ENCODE data around the gene MIF. TPM values are rescaled to one million over a fixed set of nuclear protein-coding genes. Genes with fewer than 3 reads are reported as not detected.
A peak's percentile ranks its signal among the peaks of the same experiment; 100 is the strongest.

The MIF gene
- total and polyA plus RNA-seq, 4 experiments from 2014 or later = 208 to 1,346 (median 686) TPM

DNA sequence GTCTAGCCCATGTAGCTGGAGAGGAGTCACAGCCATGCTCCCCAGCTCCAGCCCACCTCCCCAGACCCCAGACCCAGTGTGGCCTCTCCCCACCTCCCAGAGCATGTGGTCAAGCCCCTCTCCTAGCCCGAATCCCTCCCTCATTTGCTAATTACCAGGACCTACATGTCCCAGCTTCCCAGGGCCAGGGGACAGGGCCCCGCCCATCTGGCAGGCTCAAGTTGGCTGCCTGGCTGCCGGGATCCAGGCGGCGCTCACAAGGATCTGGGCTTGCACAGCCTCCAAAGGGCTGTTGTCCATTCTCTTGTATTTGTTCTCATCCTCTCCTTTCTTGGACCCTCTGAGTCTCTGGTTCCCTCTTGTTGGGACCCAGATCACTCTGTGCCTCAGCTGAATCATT is 4.6 kb upstream of the MIF start:
- Histone ChIP-seq H3K4me3 (ENCODE audit: low read length in 2 of 2) (no peak overlapping the region), H3K4me1 (ENCODE audit: insufficient read depth, low read length) (peaks cover 10% of the 10 kb centered on the region), H3K9me3 (ENCODE audit: control insufficient read depth in 1 of 2, low read length in 2 of 2) (no peaks in the 10 kb centered on the region), H3K36me3 (ENCODE audit: insufficient read depth, low read length) (no peaks in the 10 kb centered on the region), H3K27ac (ENCODE audit: low read depth, low read length) (no peak overlapping the region), H3K27me3 (ENCODE audit: insufficient read depth, low read length) (no peaks in the 10 kb centered on the region)
- Mint-ChIP-seq H3K4me1 (peaks cover 6 to 19% (median 12%) of the 10 kb centered on the region in 4 donors), H3K36me3 (peaks cover 0 to 4% of the 10 kb centered on the region in 2 donors), H3K4me3 (no peak overlapping the region), H3K27me3 (no peaks in the 10 kb centered on the region), H3K27ac (no peak overlapping the region), H3K9me3 (no peaks in the 10 kb centered on the region)
- ChIA-PET POLR2A (ENCODE audit: partially characterized antibody) (no interaction called here), CTCF (ENCODE audit: partially characterized antibody) (no interaction called here)
- DNase-seq = no peak
- intact Hi-C loops (cut with micrococcal nuclease) = loop anchor here (5.0 to 10.0 kb wide), 2 partner anchors 32 to 665 kb away; partner anchors contain the start of genes GUCD1, SLC2A11 and SNRPD3

GRCh38 chr22:23891726-23892125 is 2.5 kb upstream of the MIF start:
- no peak for DNase-seq
- Mint-ChIP-seq H3K27ac (peak overlapping the region in 3 of 7 donors; percentile 31 to 82 (median 77)), H3K9me3 (no peaks in the 10 kb centered on the region), H3K4me3 (peak overlapping the region in 1 of 8 donors; percentile 32), H3K4me1 (peaks cover 9 to 32% (median 20%) of the 10 kb centered on the region in 4 donors), H3K27me3 (no peaks in the 10 kb centered on the region), H3K36me3 (peaks cover 0 to 17% of the 10 kb centered on the region in 2 donors)
- Histone ChIP-seq H3K4me1 (ENCODE audit: insufficient read depth, low read length) (peaks cover 22% of the 10 kb centered on the region), H3K36me3 (ENCODE audit: insufficient read depth, low read length) (peaks cover 10% of the 10 kb centered on the region), H3K27me3 (ENCODE audit: insufficient read depth, low read length) (no peaks in the 10 kb centered on the region), H3K9me3 (ENCODE audit: control insufficient read depth in 1 of 2, low read length in 2 of 2) (no peaks in the 10 kb centered on the region), H3K4me3 (ENCODE audit: low read length in 2 of 2) (no peak overlapping the region), H3K27ac (ENCODE audit: low read depth, low read length) (no peak overlapping the region)
- POLR2A ChIA-PET (ENCODE audit: partially characterized antibody) = interaction anchor here (3.6 kb wide), 1 partner anchor 34 kb away, joined by 73 read pairs; the partner anchor contains the start of gene SLC2A11
- intact Hi-C loops (cut with micrococcal nuclease) = loop anchor here (5.0 to 10.0 kb wide), 2 partner anchors 34 to 663 kb away; partner anchors contain the start of genes GUCD1, SLC2A11 and SNRPD3
- CTCF ChIA-PET (ENCODE audit: partially characterized antibody) = interaction anchor here (3.1 to 3.5 kb wide), 2 partner anchors 20 to 34 kb away, joined by 32 to 56 read pairs; partner anchors contain the start of gene SLC2A11

GRCh38 chr22:23892130-23892529 is 2.1 kb upstream of the MIF start:
- peak overlapping the region in 3 of 7 donors; percentile 38 to 81 (median 74) for H3K27ac Mint-ChIP-seq
- Histone ChIP-seq H3K36me3 (ENCODE audit: insufficient read depth, low read length) (peaks cover 14% of the 10 kb centered on the region), H3K9me3 (ENCODE audit: control insufficient read depth in 1 of 2, low read length in 2 of 2) (no peaks in the 10 kb centered on the region), H3K4me1 (ENCODE audit: insufficient read depth, low read length) (peaks cover 22% of the 10 kb centered on the region), H3K4me3 (ENCODE audit: low read length in 2 of 2) (no peak overlapping the region), H3K27ac (ENCODE audit: low read depth, low read length) (no peak overlapping the region), H3K27me3 (ENCODE audit: insufficient read depth, low read length) (no peaks in the 10 kb centered on the region)
- H3K4me3 Mint-ChIP-seq = peak overlapping the region in 6 of 8 donors; percentile 13 to 95 (median 27)
- H3K4me1 Mint-ChIP-seq = peaks cover 11 to 32% (median 21%) of the 10 kb centered on the region in 4 donors
- POLR2A ChIA-PET (ENCODE audit: partially characterized antibody) = interaction anchor here (3.6 kb wide), 1 partner anchor 34 kb away, joined by 73 read pairs; the partner anchor contains the start of gene SLC2A11
- H3K36me3 Mint-ChIP-seq = peaks cover 2 to 21% of the 10 kb centered on the region in 2 donors
- CTCF ChIA-PET (ENCODE audit: partially characterized antibody) = interaction anchor here (1.7 to 3.5 kb wide), 3 partner anchors 19 to 265 kb away, joined by 3 to 56 read pairs (median 32); partner anchors contain the start of gene SLC2A11
- no peak for DNase-seq
- intact Hi-C loops (cut with micrococcal nuclease) = loop anchor here (5.0 to 10.0 kb wide), 2 partner anchors 35 to 663 kb away; partner anchors contain the start of genes GUCD1, SLC2A11 and SNRPD3
- H3K27me3 Mint-ChIP-seq = no peaks in the 10 kb centered on the region
- H3K9me3 Mint-ChIP-seq = no peaks in the 10 kb centered on the region

DNA sequence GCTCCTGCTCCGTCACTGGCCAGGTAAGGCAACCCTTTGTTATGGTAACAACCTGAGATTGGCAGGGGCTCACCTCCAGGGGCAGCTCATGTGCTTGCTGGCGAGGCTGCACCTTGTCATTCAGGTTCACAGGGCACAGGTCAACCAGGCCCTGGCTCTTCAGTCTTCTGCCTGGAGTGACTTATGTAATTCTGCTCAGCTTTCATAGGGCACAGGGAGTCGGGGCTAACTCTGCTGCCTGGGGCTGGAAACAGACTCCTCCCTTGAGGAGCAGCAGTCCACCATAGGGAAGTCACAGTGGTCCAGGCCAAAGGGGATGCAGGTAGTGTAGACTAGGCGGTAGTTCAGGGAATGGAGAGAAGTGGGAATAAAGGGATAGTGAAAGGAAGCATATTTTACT is 1.5 kb upstream of the MIF start:
- Mint-ChIP-seq H3K36me3 (peaks cover 5 to 25% of the 10 kb centered on the region in 2 donors), H3K4me3 (peak overlapping the region in 6 of 8 donors; percentile 60 to 97 (median 94))
- POLR2A ChIA-PET (ENCODE audit: partially characterized antibody) = interaction anchor here (3.6 kb wide), 1 partner anchor 35 kb away, joined by 73 read pairs; the partner anchor contains the start of gene SLC2A11

DNA sequence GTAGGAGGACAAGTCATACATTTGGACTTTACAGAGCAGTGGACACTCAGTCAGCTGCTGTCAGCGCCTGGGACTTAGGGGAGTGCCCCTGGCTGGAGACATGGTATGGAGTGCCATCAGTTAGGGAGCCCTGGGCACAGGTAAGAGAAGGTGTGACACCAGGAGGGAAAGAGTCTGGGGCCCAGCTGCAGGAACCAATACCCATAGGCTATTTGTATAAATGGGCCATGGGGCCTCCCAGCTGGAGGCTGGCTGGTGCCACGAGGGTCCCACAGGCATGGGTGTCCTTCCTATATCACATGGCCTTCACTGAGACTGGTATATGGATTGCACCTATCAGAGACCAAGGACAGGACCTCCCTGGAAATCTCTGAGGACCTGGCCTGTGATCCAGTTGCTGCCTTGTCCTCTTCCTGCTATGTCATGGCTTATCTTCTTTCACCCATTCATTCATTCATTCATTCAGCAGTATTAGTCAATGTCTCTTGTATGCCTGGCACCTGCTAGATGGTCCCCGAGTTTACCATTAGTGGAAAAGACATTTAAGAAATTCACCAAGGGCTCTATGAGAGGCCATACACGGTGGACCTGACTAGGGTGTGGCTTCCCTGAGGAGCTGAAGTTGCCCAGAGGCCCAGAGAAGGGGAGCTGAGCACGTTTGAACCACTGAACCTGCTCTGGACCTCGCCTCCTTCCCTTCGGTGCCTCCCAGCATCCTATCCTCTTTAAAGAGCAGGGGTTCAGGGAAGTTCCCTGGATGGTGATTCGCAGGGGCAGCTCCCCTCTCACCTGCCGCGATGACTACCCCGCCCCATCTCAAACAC is 850 bp upstream of the MIF start:
- Mint-ChIP-seq H3K36me3 (peaks cover 5 to 27% of the 10 kb centered on the region in 2 donors), H3K4me1 (peaks cover 13 to 32% (median 23%) of the 10 kb centered on the region in 4 donors), H3K4me3 (peak overlapping the region; percentile 91 to 97 (median 95)), H3K27me3 (no peaks in the 10 kb centered on the region), H3K27ac (peak overlapping the region; percentile 91 to 99 (median 98)), H3K9me3 (no peaks in the 10 kb centered on the region)
- intact Hi-C loops (cut with micrococcal nuclease) = loop anchor here (5.0 to 10.0 kb wide), 2 partner anchors 36 to 661 kb away; partner anchors contain the start of genes GUCD1, SLC2A11 and SNRPD3
- Histone ChIP-seq H3K9me3 (ENCODE audit: control insufficient read depth in 1 of 2, low read length in 2 of 2) (no peaks in the 10 kb centered on the region), H3K36me3 (ENCODE audit: insufficient read depth, low read length) (peaks cover 17% of the 10 kb centered on the region), H3K4me1 (ENCODE audit: insufficient read depth, low read length) (peaks cover 22% of the 10 kb centered on the region), H3K27ac (ENCODE audit: low read depth, low read length) (peak overlapping the region; percentile 77), H3K4me3 (ENCODE audit: low read length in 2 of 2) (peak overlapping the region; percentile 20 to 69), H3K27me3 (ENCODE audit: insufficient read depth, low read length) (no peaks in the 10 kb centered on the region)
- DNase-seq = no peak
- ChIA-PET POLR2A (ENCODE audit: partially characterized antibody) (interaction anchor here (0.5 to 3.6 kb wide), 16 partner anchors 9 to 662 kb away, joined by 3 to 73 read pairs (median 10); partner anchors contain the start of genes ADORA2A, CABIN1, DERL3 and GUCD1), CTCF (ENCODE audit: partially characterized antibody) (interaction anchor here (0.6 to 3.5 kb wide), 18 partner anchors 8 to 354 kb away, joined by 3 to 56 read pairs (median 3); partner anchors contain the start of gene SLC2A11)

More for the DNA sequence above, 1.5 kb upstream of the MIF start:
- H3K27ac ChIP-seq (ENCODE audit: low read depth, low read length) = no peak overlapping the region
- CTCF ChIA-PET (ENCODE audit: partially characterized antibody) = interaction anchor here (1.0 to 3.5 kb wide), 5 partner anchors 11 to 264 kb away, joined by 3 to 56 read pairs (median 3); partner anchors contain the start of gene SLC2A11
- H3K27ac Mint-ChIP-seq = peak overlapping the region in 6 of 7 donors; percentile 73 to 98 (median 88)
- no peaks in the 10 kb centered on the region for H3K27me3 ChIP-seq (ENCODE audit: insufficient read depth, low read length)
- no peak for DNase-seq
- peaks cover 13 to 32% (median 22%) of the 10 kb centered on the region in 4 donors for H3K4me1 Mint-ChIP-seq
- H3K4me1 ChIP-seq (ENCODE audit: insufficient read depth, low read length) = peaks cover 22% of the 10 kb centered on the region
- no peaks in the 10 kb centered on the region for H3K9me3 Mint-ChIP-seq
- no peak overlapping the region for H3K4me3 ChIP-seq (ENCODE audit: low read length in 2 of 2)
- H3K27me3 Mint-ChIP-seq = no peaks in the 10 kb centered on the region
- H3K9me3 ChIP-seq (ENCODE audit: control insufficient read depth in 1 of 2, low read length in 2 of 2) = no peaks in the 10 kb centered on the region
- intact Hi-C loops (cut with micrococcal nuclease) = loop anchor here (5.0 to 10.0 kb wide), 2 partner anchors 35 to 662 kb away; partner anchors contain the start of genes GUCD1, SLC2A11 and SNRPD3
- peaks cover 17% of the 10 kb centered on the region for H3K36me3 ChIP-seq (ENCODE audit: insufficient read depth, low read length)

DNA sequence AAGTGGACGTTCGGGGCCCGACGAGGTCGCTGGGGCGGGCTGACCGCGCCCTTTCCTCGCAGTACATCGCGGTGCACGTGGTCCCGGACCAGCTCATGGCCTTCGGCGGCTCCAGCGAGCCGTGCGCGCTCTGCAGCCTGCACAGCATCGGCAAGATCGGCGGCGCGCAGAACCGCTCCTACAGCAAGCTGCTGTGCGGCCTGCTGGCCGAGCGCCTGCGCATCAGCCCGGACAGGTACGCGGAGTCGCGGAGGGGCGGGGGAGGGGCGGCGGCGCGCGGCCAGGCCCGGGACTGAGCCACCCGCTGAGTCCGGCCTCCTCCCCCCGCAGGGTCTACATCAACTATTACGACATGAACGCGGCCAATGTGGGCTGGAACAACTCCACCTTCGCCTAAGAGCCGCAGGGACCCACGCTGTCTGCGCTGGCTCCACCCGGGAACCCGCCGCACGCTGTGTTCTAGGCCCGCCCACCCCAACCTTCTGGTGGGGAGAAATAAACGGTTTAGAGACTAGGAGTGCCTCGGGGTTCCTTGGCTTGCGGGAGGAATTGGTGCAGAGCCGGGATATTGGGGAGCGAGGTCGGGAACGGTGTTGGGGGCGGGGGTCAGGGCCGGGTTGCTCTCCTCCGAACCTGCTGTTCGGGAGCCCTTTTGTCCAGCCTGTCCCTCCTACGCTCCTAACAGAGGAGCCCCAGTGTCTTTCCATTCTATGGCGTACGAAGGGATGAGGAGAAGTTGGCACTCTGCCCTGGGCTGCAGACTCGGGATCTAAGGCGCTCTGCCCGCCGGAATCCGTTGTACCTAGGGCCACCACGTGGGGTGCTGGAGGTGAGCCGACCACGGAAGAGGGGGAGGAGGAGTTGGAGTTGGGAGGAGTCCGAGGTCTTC is 771 bp downstream of the MIF start:
- Mint-ChIP-seq H3K9me3 (no peaks in the 10 kb centered on the region), H3K27me3 (no peaks in the 10 kb centered on the region)
- POLR2A ChIA-PET (ENCODE audit: partially characterized antibody) = interaction anchor here (0.8 to 3.6 kb wide), 22 partner anchors 9 to 660 kb away, joined by 3 to 73 read pairs (median 4); partner anchors contain the start of genes ADORA2A, CABIN1, DERL3 and GUCD1

More for the DNA sequence above, 771 bp downstream of the MIF start:
- Mint-ChIP-seq H3K4me3 (peak overlapping the region; percentile 91 to 97 (median 95)), H3K27ac (peak overlapping the region; percentile 88 to 98 (median 92)), H3K4me1 (peaks cover 13 to 32% (median 23%) of the 10 kb centered on the region in 4 donors), H3K36me3 (peaks cover 10 to 27% of the 10 kb centered on the region in 2 donors)
- Histone ChIP-seq H3K27ac (ENCODE audit: low read depth, low read length) (peak overlapping the region; percentile 77), H3K27me3 (ENCODE audit: insufficient read depth, low read length) (no peaks in the 10 kb centered on the region), H3K4me3 (ENCODE audit: low read length in 2 of 2) (peak overlapping the region; percentile 57 to 69), H3K36me3 (ENCODE audit: insufficient read depth, low read length) (peaks cover 17% of the 10 kb centered on the region), H3K4me1 (ENCODE audit: insufficient read depth, low read length) (peaks cover 22% of the 10 kb centered on the region), H3K9me3 (ENCODE audit: control insufficient read depth in 1 of 2, low read length in 2 of 2) (no peaks in the 10 kb centered on the region)
- peak; percentile 44 to 71 (median 56) for DNase-seq
- CTCF ChIA-PET (ENCODE audit: partially characterized antibody) = interaction anchor here (0.7 to 3.5 kb wide), 12 partner anchors 12 to 352 kb away, joined by 3 to 56 read pairs (median 4); partner anchors contain the start of gene SLC2A11
- intact Hi-C loops (cut with micrococcal nuclease) = loop anchor here (1.0 to 10.0 kb wide), 3 partner anchors 19 to 660 kb away; partner anchors contain the start of genes GUCD1, SLC2A11 and SNRPD3

Measured in CD4-positive, alpha-beta memory T cell (primary cell).